Measurements from ENCODE around the gene MAN1B1. TPM values are rescaled to one million over a fixed set of nuclear protein-coding genes. Genes with fewer than 3 reads are reported as not detected.

MAN1B1 gene
- total and polyA plus RNA-seq, 2 of the 8 experiments (the other 6 are each of a cell fraction or from before 2014, with no cell fraction given) = 33.7 to 36.3 TPM

GRCh38 chr9:137110911-137111787 is 24.4 kb downstream of the MAN1B1 start:
- Histone ChIP-seq H2BK20ac (ENCODE audit: low read length) (no peak overlapping the region), H3K79me2 (ENCODE audit: control insufficient read depth in 1 of 2, insufficient read depth in 2 of 2, low read length in 2 of 2) (no peaks in the 10 kb centered on the region), H3K4me3 (ENCODE audit: extremely low read depth in 1 of 4, insufficient read depth in 2 of 4, low read depth in 3 of 4, low read length in 4 of 4) (no peak overlapping the region), H3K27ac (ENCODE audit: low read depth, low read length) (no peak overlapping the region), H2BK120ac (replicated peaks; ENCODE audit: low read depth, low read length) (no peak overlapping the region), H3K18ac (ENCODE audit: extremely low read depth, low read length) (no peak overlapping the region), H3K4me2 (ENCODE audit: insufficient read depth in 1 of 2, low read depth in 2 of 2, low read length in 2 of 2) (no peak overlapping the region), H3K56ac (replicated peaks; ENCODE audit: insufficient read length, low read depth, low read length) (no peak overlapping the region), H3K27me3 (replicated peaks in 1 of 4; ENCODE audit: control insufficient read depth in 3 of 4, extremely low read depth in 1 of 4, insufficient read depth in 3 of 4, low read length in 3 of 4) (peaks cover 15 to 34% (median 29%) of the 10 kb centered on the region in 4 experiments), H4K20me1 (replicated peaks in 1 of 2; ENCODE audit: control insufficient read depth in 1 of 2, insufficient read depth in 2 of 2, low read length in 2 of 2) (peaks cover 0 to 4% of the 10 kb centered on the region in 2 experiments), H2AK5ac (ENCODE audit: low read depth, low read length) (no peak overlapping the region), H3K4me1 (replicated peaks in 1 of 4; ENCODE audit: control insufficient read depth in 3 of 4, insufficient read depth in 4 of 4, low read length in 3 of 4) (peaks cover 0 to 7% (median under 1%) of the 10 kb centered on the region in 4 experiments; a peak in 3 of 7 replicates), H2AFZ (ENCODE audit: low read length) (no peak overlapping the region), H2BK12ac (ENCODE audit: low read depth, low read length) (no peak overlapping the region), H3K23ac (ENCODE audit: insufficient read length) (no peak overlapping the region), H4K5ac (ENCODE audit: insufficient read length, low read depth, low read length) (no peak overlapping the region), H2BK15ac (ENCODE audit: low read length) (no peak overlapping the region), H3K79me1 (ENCODE audit: low read depth, low read length) (no peaks in the 10 kb centered on the region), H4K91ac (replicated peaks; ENCODE audit: insufficient read length, low read length) (no peak overlapping the region), H3K9ac (replicated peaks in 1 of 4; ENCODE audit: extremely low read depth in 1 of 4, low read depth in 3 of 4, low read length in 3 of 4) (no peak overlapping the region), H4K8ac (ENCODE audit: extremely low read depth, insufficient read depth, low read length) (no peak overlapping the region), H3K9me3 (ENCODE audit: insufficient read depth in 2 of 2, low read depth in 1 of 2, low read length in 1 of 2) (no peaks in the 10 kb centered on the region), H3K23me2 (ENCODE audit: low read depth, low read length) (peaks cover 3% of the 10 kb centered on the region; the same call in 1 of the 2 replicates), H3K4ac (replicated peaks; ENCODE audit: insufficient read length, low read depth, low read length) (no peak overlapping the region), H2BK5ac (ENCODE audit: low read depth, low read length) (no peak overlapping the region), H3K36me3 (ENCODE audit: control insufficient read depth in 2 of 4, insufficient read depth in 4 of 4, low read length in 3 of 4) (peaks cover 0 to 5% (median under 1%) of the 10 kb centered on the region in 4 experiments; a peak in 3 of 8 replicates), H3K14ac (ENCODE audit: insufficient read length) (no peak overlapping the region)
- FAIRE-seq (no peak), DNase-seq (ENCODE audit: low read depth in 1 of 2, low spot score in 2 of 2) (no peak)
- WGBS, 2 experiments (ENCODE audit: extremely low coverage in 1 of 2, insufficient coverage in 1 of 2, insufficient read length in 1 of 2, insufficient replicate concordance in 2 of 2, low coverage in 1 of 2, low lambda C conversion rate in 2 of 2, missing lambda C conversion rate in 1 of 2) = 86% methylated on average over 26 of the region's 28 CpGs; no CpG with 5 or more reads in 1 of the 2 experiments
- ChIA-PET CTCF (ENCODE audit: partially characterized antibody) (interaction anchor here (0.6 to 1.2 kb wide), 2 partner anchors 43 to 78 kb away, joined by 3 to 4 read pairs; partner anchors contain the start of genes ANAPC2 and SSNA1), POLR2A (ENCODE audit: partially characterized antibody) (interaction anchor here (1.3 kb wide), 1 partner anchor 37 kb away, joined by 4 read pairs; no protein-coding TSS in a partner anchor)
- TF ChIP-seq BCL11A (IDR thresholded peaks at IDR 0.05; ENCODE audit: low read depth in 2 of 2, low read length in 2 of 2) = no peak
